ENCODE data around the gene TMEM123. TPM values are rescaled to one million over a fixed set of nuclear protein-coding genes. Genes with fewer than 3 reads are reported as not detected.

The TMEM123 gene
- total and polyA plus RNA-seq, 2 of the 13 experiments (the other 11 are each of a cell fraction or from before 2014, with no cell fraction given), result 365 to 2,761 TPM

- TF ChIP-seq MTF2 (CRISPR knock-in tag; IDR thresholded peaks at IDR 0.05; ENCODE audit: borderline replicate concordance), result no peak
- TF ChIP-seq AFF4 (CRISPR knock-in tag; IDR thresholded peaks at IDR 0.05), result 0 out of 2 replicates have a peak, but pooled peaks have one; percentile 13
- TF ChIP-seq ZFP90 (CRISPR knock-in tag; IDR thresholded peaks at IDR 0.05; ENCODE audit: borderline replicate concordance), result no peak
- no peak; the same call in 1 of the 2 replicates for TF ChIP-seq ZNF263 (CRISPR knock-in tag; IDR thresholded peaks at IDR 0.05)
- no peak; the same call in 1 of the 2 replicates for TF ChIP-seq NR2F2 (IDR thresholded peaks at IDR 0.05; ENCODE audit: borderline replicate concordance, low read depth)
- no peak for TF ChIP-seq ZFP36L2 (CRISPR knock-in tag; IDR thresholded peaks at IDR 0.05)
- TF ChIP-seq MEF2D (CRISPR knock-in tag; IDR thresholded peaks at IDR 0.05), result peak; percentile 55; the same call in 1 of the 2 replicates
- no peak for TF ChIP-seq ZBTB37 (CRISPR knock-in tag; IDR thresholded peaks at IDR 0.05)
- peak; percentile 76 for TF ChIP-seq GATAD1 (CRISPR knock-in tag; IDR thresholded peaks at IDR 0.05)
- peak; percentile 69 for TF ChIP-seq CBX1 (IDR thresholded peaks at IDR 0.05; ENCODE audit: low read depth)
- TF ChIP-seq FOXM1 (CRISPR knock-in tag; IDR thresholded peaks at IDR 0.05), result no peak
- TF ChIP-seq IRF1 (CRISPR knock-in tag; IDR thresholded peaks at IDR 0.05; ENCODE audit: low read depth), result no peak
- no peak for TF ChIP-seq PBX2 (CRISPR knock-in tag; IDR thresholded peaks at IDR 0.05)
- peak; percentile 91; the same call in 1 of the 2 replicates for TF ChIP-seq ZNF441 (CRISPR knock-in tag; IDR thresholded peaks at IDR 0.05; ENCODE audit: borderline replicate concordance)
- TF ChIP-seq KMT2A (CRISPR knock-in tag; IDR thresholded peaks at IDR 0.05), result peak; percentile 83; the same call in 1 of the 2 replicates
- TF ChIP-seq NFYC (CRISPR knock-in tag; IDR thresholded peaks at IDR 0.05), result no peak
- no peak for TF ChIP-seq ZKSCAN8 (CRISPR knock-in tag; IDR thresholded peaks at IDR 0.05; ENCODE audit: borderline replicate concordance)
- TF ChIP-seq ZNF121 (CRISPR knock-in tag; IDR thresholded peaks at IDR 0.05), result 0 out of 2 replicates have a peak, but pooled peaks have one; percentile 42
- TF ChIP-seq ARNT2 (CRISPR knock-in tag; IDR thresholded peaks at IDR 0.05; ENCODE audit: low read depth), result peak; percentile 92
- TF ChIP-seq FOXJ3 (CRISPR knock-in tag; IDR thresholded peaks at IDR 0.05; ENCODE audit: borderline replicate concordance), result no peak
- no peak for TF ChIP-seq KDM5A (IDR thresholded peaks at IDR 0.05; ENCODE audit: borderline replicate concordance, low read length)
- no peak for TF ChIP-seq ZNF782 (CRISPR knock-in tag; IDR thresholded peaks at IDR 0.05; ENCODE audit: borderline replicate concordance)
- no peak for TF ChIP-seq RFX3 (CRISPR knock-in tag; IDR thresholded peaks at IDR 0.05)
- peak; percentile 83 for TF ChIP-seq FOSL2 (CRISPR knock-in tag; IDR thresholded peaks at IDR 0.05)
- TF ChIP-seq RFXANK (CRISPR knock-in tag; IDR thresholded peaks at IDR 0.05), result no peak
Measured at GRCh38 chr11:102346748-102347461, 105.7 kb downstream of the TMEM123 start, which contains the start of gene BIRC2 (continued).

Measured in HepG2 (cell line).